ENCODE results near the gene IQSEC3.

Gene IQSEC3

DNA sequence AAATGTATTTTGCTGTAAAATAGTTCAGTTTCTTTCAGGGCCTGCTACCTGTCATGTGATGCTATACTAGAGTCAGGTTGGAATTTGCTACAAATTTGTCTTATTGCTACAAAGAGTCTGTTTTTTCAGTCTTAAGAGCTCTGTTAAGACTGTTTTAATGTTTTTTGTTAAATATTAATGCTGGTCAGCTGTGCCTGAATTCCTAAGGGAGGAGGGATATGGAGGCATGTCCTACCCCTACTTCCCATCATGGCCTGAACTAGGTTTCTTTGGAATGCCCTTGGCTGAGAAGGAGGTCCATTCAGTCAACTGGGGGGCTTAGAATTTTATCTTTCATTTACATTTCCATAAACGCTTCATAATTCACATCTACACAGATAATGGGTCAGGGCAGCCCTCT lies 30.0 kb downstream of the IQSEC3 start:
- intact Hi-C loops (cut with DNase I; ENCODE audit: low total_unique reads): no loop called here
- H3K36me3 ChIP-seq: no peaks in the 10 kb centered on the region
- peaks cover 0 to 65% of the 10 kb centered on the region in 2 donors for H3K27me3 ChIP-seq
- H3K4me1 ChIP-seq: no peaks in the 10 kb centered on the region
- H3K4me3 ChIP-seq: no peak overlapping the region
- H3K27ac ChIP-seq: no peak overlapping the region
- H3K9me3 ChIP-seq: no peaks in the 10 kb centered on the region
- DNase-seq: no peak
- TF ChIP-seq, protein P1, sequence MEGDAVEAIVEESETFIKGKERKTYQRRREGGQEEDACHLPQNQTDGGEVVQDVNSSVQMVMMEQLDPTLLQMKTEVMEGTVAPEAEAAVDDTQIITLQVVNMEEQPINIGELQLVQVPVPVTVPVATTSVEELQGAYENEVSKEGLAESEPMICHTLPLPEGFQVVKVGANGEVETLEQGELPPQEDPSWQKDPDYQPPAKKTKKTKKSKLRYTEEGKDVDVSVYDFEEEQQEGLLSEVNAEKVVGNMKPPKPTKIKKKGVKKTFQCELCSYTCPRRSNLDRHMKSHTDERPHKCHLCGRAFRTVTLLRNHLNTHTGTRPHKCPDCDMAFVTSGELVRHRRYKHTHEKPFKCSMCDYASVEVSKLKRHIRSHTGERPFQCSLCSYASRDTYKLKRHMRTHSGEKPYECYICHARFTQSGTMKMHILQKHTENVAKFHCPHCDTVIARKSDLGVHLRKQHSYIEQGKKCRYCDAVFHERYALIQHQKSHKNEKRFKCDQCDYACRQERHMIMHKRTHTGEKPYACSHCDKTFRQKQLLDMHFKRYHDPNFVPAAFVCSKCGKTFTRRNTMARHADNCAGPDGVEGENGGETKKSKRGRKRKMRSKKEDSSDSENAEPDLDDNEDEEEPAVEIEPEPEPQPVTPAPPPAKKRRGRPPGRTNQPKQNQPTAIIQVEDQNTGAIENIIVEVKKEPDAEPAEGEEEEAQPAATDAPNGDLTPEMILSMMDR (IDR thresholded peaks at IDR 0.05): no peak

DNA sequence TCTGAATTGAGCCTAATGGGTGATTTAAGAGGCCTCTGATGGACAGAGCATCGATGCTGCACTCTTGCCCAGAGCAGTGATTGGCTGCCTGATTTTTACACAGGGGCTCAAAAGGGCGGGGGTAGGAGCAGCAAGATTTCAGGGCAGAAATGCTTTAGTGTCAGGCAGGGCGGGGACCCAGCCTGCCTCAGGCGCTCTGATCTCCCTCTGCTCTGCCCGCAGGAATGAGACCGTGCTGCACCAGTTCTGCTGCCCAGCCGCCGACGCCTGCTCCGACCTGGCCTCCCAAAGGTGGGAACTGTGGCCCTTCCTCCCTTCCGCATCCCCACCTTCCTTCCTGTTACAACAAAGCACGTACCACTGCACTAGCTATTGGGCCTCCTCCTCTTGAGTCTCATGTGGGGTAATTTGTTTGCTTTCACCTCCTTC lies 32.4 kb downstream of the IQSEC3 start:
- TF ChIP-seq, protein P1 (IDR thresholded peaks at IDR 0.05): no peak
- H3K27ac ChIP-seq: no peak overlapping the region
- no peaks in the 10 kb centered on the region for H3K9me3 ChIP-seq
- no peaks in the 10 kb centered on the region for H3K36me3 ChIP-seq
- H3K27me3 ChIP-seq: peaks cover 0 to 73% of the 10 kb centered on the region in 2 donors
- peak in 1 of 2 donors; percentile 24 for DNase-seq
- H3K4me1 ChIP-seq: no peaks in the 10 kb centered on the region
- no peak overlapping the region for H3K4me3 ChIP-seq
- intact Hi-C loops (cut with DNase I; ENCODE audit: low total_unique reads): no loop called here

DNA sequence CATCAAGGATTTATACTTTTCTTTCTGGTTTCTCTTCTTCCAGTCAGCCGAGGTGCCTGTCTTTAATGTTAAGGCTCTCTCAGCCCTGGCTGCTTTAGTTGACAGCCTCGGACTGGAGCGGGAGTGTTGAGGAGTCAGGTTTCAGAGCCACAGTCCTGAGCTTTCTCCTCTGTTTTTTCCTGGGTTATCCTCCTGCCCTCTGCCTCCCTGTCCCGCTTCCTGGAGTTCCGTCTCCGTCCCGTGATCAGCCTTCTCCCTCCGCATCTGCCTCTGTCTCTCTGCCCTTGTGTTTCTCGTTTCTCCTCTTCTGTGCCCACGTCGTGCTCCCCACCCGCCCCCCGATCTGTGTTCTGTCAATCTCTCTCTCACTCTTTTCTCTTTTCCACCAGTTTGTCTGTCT lies 33.0 kb downstream of the IQSEC3 start:
- TF ChIP-seq, protein P1 (IDR thresholded peaks at IDR 0.05): no peak
- H3K36me3 ChIP-seq: no peaks in the 10 kb centered on the region
- no peaks in the 10 kb centered on the region for H3K4me1 ChIP-seq
- intact Hi-C loops (cut with DNase I; ENCODE audit: low total_unique reads): no loop called here
- H3K27me3 ChIP-seq: peaks cover 0 to 73% of the 10 kb centered on the region in 2 donors
- no peak overlapping the region for H3K27ac ChIP-seq
- peak in 1 of 2 donors; percentile 15 for DNase-seq
- no peak overlapping the region for H3K4me3 ChIP-seq
- no peaks in the 10 kb centered on the region for H3K9me3 ChIP-seq

DNA sequence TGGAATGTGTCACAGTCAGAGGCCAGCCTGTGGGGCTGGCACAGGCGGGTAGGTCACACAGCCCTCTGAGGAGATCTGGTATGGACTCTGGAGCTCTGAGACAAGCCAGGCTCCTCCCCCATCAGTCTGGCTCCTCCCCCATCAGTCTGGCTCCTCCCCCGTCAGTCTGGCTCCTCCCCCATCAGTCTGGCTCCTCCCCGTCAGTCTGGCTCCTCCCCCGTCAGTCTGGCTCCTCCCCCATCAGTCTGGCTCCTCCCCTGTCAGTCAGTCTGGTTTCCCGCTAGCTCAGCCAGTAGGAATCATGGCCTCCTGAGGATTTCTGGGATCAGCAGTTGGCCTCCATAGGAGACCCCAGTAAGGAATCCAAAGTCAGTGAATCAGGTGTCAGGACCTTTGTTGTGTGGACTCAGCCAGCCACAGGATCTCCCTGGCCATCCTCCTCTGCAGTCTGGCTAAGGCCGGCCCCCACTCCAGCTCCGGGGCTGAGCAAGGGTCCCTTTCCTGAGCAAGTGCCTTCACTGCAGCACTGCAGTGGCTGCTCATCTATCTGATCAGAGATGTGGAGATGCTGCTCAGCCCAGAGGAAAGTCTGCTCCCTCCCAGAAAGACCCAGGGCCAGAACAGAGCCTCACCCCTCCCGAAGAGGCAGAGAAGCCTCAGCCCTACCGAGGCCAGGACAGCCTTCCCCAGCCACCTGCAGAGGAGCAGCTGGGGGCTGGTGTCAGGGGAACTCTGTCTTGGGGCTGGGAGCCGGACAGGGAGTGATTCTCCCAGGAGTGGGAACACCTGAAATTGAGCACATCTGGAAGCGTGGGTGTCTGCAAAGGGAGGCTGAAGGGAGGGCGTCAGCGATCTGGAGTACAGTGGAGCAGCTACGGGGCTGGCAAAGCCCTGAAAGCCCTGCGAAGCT lies 35.7 kb downstream of the IQSEC3 start:
- intact Hi-C loops (cut with DNase I; ENCODE audit: low total_unique reads): no loop called here
- no peak for DNase-seq
- no peaks in the 10 kb centered on the region for H3K36me3 ChIP-seq
- no peaks in the 10 kb centered on the region for H3K9me3 ChIP-seq
- H3K4me1 ChIP-seq: no peaks in the 10 kb centered on the region
- H3K27me3 ChIP-seq: peaks cover 0 to 74% of the 10 kb centered on the region in 2 donors
- TF ChIP-seq, protein P1 (IDR thresholded peaks at IDR 0.05): no peak
- no peak overlapping the region for H3K4me3 ChIP-seq
- H3K27ac ChIP-seq: no peak overlapping the region

DNA sequence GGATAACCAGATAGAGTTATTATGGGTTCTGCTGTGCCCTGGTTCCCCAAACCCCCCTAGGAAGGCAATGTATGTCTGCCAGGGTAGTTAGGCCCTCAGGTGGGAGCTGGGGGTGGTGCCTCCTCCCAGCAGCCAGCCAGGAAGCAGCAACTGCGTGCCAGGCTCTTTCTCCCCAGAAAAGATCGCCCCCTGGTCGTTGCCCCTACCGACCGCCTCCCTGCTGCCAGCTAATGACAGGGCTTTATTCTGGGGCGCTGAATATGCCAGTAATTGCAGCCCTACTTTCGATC lies 36.3 kb downstream of the IQSEC3 start:
- Histone ChIP-seq H3K4me1 (no peaks in the 10 kb centered on the region), H3K4me3 (no peak overlapping the region), H3K9me3 (no peaks in the 10 kb centered on the region), H3K27me3 (peaks cover 0 to 69% of the 10 kb centered on the region in 2 donors), H3K27ac (no peak overlapping the region), H3K36me3 (no peaks in the 10 kb centered on the region)
- no peak for DNase-seq
- intact Hi-C loops (cut with DNase I; ENCODE audit: low total_unique reads): no loop called here
- TF ChIP-seq, protein P1 (IDR thresholded peaks at IDR 0.05): no peak

Measured in tibial artery (tissue), 4 donors.